Esophagus squamous epithelium (tissue), 4 donors: ENCODE measurements around the gene SLAIN2.

Source experiments
- CTCF ChIP-seq, 6 experiments: fragments of 450-650 bp in 4 of 6; fragments of 200-600 bp in 2 of 6; sonication (generic) in 2 of 6; IDR thresholded peaks; one replicate each; pipeline ENCODE4 v1.5.1; 2016 to 2019; ENCODE audit warnings: antibody characterized with exemption in 6 of 6, mild to moderate bottlenecking in 4 of 6, moderate library complexity in 4 of 6
- POLR2A ChIP-seq, 4 donors: fragments of 450-650 bp; IDR thresholded peaks; one replicate each; pipeline ENCODE4 v1.6.1; 2017; ENCODE audit warnings: antibody characterized with exemption in 4 of 4, mild to moderate bottlenecking in 4 of 4, moderate library complexity in 3 of 4

DNA sequence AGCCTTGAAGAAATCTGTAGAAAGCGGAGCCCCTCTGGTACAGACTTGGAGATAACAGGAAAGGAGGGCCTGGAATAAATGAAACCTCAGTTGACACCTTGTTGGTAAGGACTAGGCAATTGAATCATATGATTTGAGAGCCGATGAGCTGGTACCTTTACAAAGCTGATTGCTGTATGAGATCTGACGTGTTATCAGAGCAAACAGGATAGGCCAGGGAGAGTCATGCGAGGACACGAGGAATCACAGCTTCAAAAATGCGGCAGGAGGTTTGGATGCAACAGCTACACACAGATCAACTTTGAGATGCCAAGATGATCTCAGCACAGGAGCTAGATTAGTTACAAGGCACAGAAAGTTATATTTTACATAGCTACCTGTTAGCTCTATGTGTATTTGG, 134.4 kb downstream of the SLAIN2 start:
- no peak for TF ChIP-seq CTCF (IDR thresholded peaks at IDR 0.05)
- TF ChIP-seq POLR2A (IDR thresholded peaks at IDR 0.05) = no peak
